K562 (cell line): ENCODE results near the gene ARHGAP26. TPM values are rescaled to one million over a fixed set of nuclear protein-coding genes. Genes with fewer than 3 reads are reported as not detected.

ENCODE experiments used
- ATAC-seq: fragments of 200-7000 bp; cut with Tn5 transposase; 3 replicates; pipeline ENCODE4 v1.9.1; 2020; ENCODE audit warnings: moderate library complexity
- BruUV-seq: library from RNA; stranded (reverse); fragments of 400-500 nt; replicated peaks from 2 replicates; lab custom pipeline; 2021; lab: Mats Ljungman, UMichigan
- CTCF ChIA-PET: fragments of 300-600 bp; formaldehyde crosslinking; extraction: SDS; loops from one replicate; lab custom pipeline; 2021; ENCODE audit warnings: low intra/inter-chr PET ratio; lab: Yijun Ruan, JAX
- POLR2A ChIA-PET: fragments of 300-600, 350-650 bp; sonication (Branson Sonifier 250); formaldehyde crosslinking; extraction: SDS; loops from one replicate; lab custom pipeline; 2021; ENCODE audit warnings: antibody characterized with exemption, inconsistent platforms; lab: Yijun Ruan, JAX
- DNase-seq, 4 experiments: peaks; one replicate each; pipeline versions ENCODE4 v3.0.0 to v3.0.0-alpha.2; 2011 to 2018; ENCODE audit warnings: low spot score in 3 of 4, mixed read lengths in 3 of 4; ENCODE audit errors: extremely low read depth in 1 of 4
- FAIRE-seq: peaks from 2 replicates; lab custom pipeline; 2011; peaks lifted over from hg19 to GRCh38; lab: Jason Lieb, UNC
- H2AFZ ChIP-seq: 2 replicates; pipeline ENCODE4 v1.6.0; 2011; ENCODE audit warnings: low read depth, low read length, control low read depth, inconsistent platforms
- H3K27ac ChIP-seq: fragments of 200-600 bp; 3 replicates; pipeline ENCODE4 v1.8.0; 2011; ENCODE audit warnings: low read depth, mild to moderate bottlenecking, control low read depth, inconsistent platforms, low read length, moderate library complexity, mixed read lengths; ENCODE audit errors: extremely low read depth
- H3K27me3 ChIP-seq, 2 experiments: fragments of 300-600 bp in 1 of 2; 2 replicates in 1 of 2; 3 replicates in 1 of 2; pipeline versions ENCODE4 v1.6.0 to v1.8.0; 2011; ENCODE audit warnings: inconsistent platforms in 2 of 2, low read length in 2 of 2, mild to moderate bottlenecking in 1 of 2, mixed read lengths in 1 of 2, moderate library complexity in 1 of 2; ENCODE audit not compliant: control insufficient read depth in 2 of 2, insufficient read depth in 2 of 2
- H3K36me3 ChIP-seq: fragments of 300-600 bp; 3 replicates; pipeline ENCODE4 v1.8.0; 2011; ENCODE audit warnings: mild to moderate bottlenecking, low read length, inconsistent platforms; ENCODE audit not compliant: control insufficient read depth, insufficient read depth
- H3K4me1 ChIP-seq, 2 experiments: fragments of 200-600 bp in 1 of 2; replicated peaks in 1 of 2; 2 replicates in 1 of 2; 3 replicates in 1 of 2; pipeline versions ENCODE4 v1.5.1 to v1.8.0; 2011; ENCODE audit warnings: inconsistent platforms in 2 of 2, low read length in 2 of 2, mild to moderate bottlenecking in 1 of 2, mixed read lengths in 1 of 2, moderate library complexity in 1 of 2; ENCODE audit not compliant: control insufficient read depth in 2 of 2, insufficient read depth in 2 of 2
- H3K4me2 ChIP-seq: 2 replicates; pipeline ENCODE4 v1.6.1; 2011; ENCODE audit warnings: low read length, control low read depth, inconsistent platforms, mixed read lengths; ENCODE audit not compliant: insufficient read depth
- H3K4me3 ChIP-seq: fragments of 200-600 bp; sonication (generic), shearing (Covaris generic); 2 replicates; pipeline ENCODE4 v1.5.1; 2016; ENCODE audit warnings: control low read depth, inconsistent platforms
- H3K79me2 ChIP-seq: fragments of 200-600 bp; 3 replicates; pipeline ENCODE4 v1.8.0; 2011; ENCODE audit warnings: low read length, inconsistent platforms; ENCODE audit not compliant: control insufficient read depth, insufficient read depth
- H3K9ac ChIP-seq, 2 experiments: 2 replicates each; pipeline versions ENCODE4 v1.6.0 to v1.6.1; 2011; ENCODE audit warnings: low read depth in 2 of 2, low read length in 2 of 2, control low read depth in 1 of 2, inconsistent platforms in 1 of 2, mild to moderate bottlenecking in 1 of 2, mixed read lengths in 1 of 2; ENCODE audit not compliant: insufficient read depth in 1 of 2
- H3K9me1 ChIP-seq: one replicate; pipeline ENCODE4 v1.6.0; 2011; ENCODE audit warnings: inconsistent platforms, mild to moderate bottlenecking, low read length, moderate library complexity; ENCODE audit not compliant: control insufficient read depth, insufficient read depth
- H3K9me3 ChIP-seq: replicated peaks from 2 replicates; pipeline ENCODE4 v1.5.1; 2011; ENCODE audit warnings: low read depth, low read length, inconsistent platforms; ENCODE audit not compliant: control insufficient read depth, insufficient read depth
- H4K20me1 ChIP-seq: replicated peaks from 2 replicates; pipeline ENCODE4 v1.6.1; 2011; ENCODE audit warnings: low read length, inconsistent platforms, mixed read lengths; ENCODE audit not compliant: control insufficient read depth, insufficient read depth
- ARNT ChIP-seq, 2 experiments: fragments of 450-650 bp; IDR thresholded peaks; 2 replicates each; pipeline ENCODE4 v1.6.1; 2016; ENCODE audit warnings: mild to moderate bottlenecking in 1 of 2
- DMBX1 ChIP-seq: fragments of 250-450 bp; sonication (Bioruptor Pico); IDR thresholded peaks from 2 replicates; pipeline ENCODE4 v1.8.0; 2022; ENCODE audit warnings: inconsistent platforms, mild to moderate bottlenecking, moderate library complexity, borderline replicate concordance
- HDAC6 ChIP-seq: IDR thresholded peaks from 2 replicates; pipeline ENCODE4 v1.6.1; 2012; ENCODE audit warnings: low read depth, mild to moderate bottlenecking, control low read depth, inconsistent platforms, low read length, moderate library complexity
- HMG20A ChIP-seq: fragments of 450-650 bp; formaldehyde crosslinking; conservative IDR thresholded peaks from 2 replicates; pipeline ENCODE4 v1.4.0; 2020; ENCODE audit warnings: mild to moderate bottlenecking, mixed read lengths
- IFI16 ChIP-seq: fragments of 250-450 bp; sonication (Bioruptor Pico); IDR thresholded peaks from 2 replicates; pipeline ENCODE4 v2.1.2; 2022; ENCODE audit warnings: mild to moderate bottlenecking, inconsistent platforms
- NCOA2 ChIP-seq, 2 experiments: fragments of 450-650 bp; IDR thresholded peaks; 2 replicates each; pipeline ENCODE4 v1.6.1; 2018; ENCODE audit warnings: mild to moderate bottlenecking in 2 of 2, moderate library complexity in 1 of 2; ENCODE audit not compliant: partially characterized antibody in 2 of 2
- TAF7 ChIP-seq: fragments of 450-650 bp; IDR thresholded peaks from 2 replicates; pipeline ENCODE4 v1.6.1; 2016; ENCODE audit warnings: missing genetic modification characterization, missing compliant biosample characterization
- THRAP3 ChIP-seq: fragments of 450-650 bp; IDR thresholded peaks from 2 replicates; pipeline ENCODE4 v1.6.1; 2016; ENCODE audit warnings: mild to moderate bottlenecking, inconsistent platforms, borderline replicate concordance
- TRIM24 ChIP-seq, 2 experiments: fragments of 450-650 bp; IDR thresholded peaks; 2 replicates each; pipeline ENCODE4 v1.6.1; 2016
- WGBS: fragments of 100-300 bp; shearing (Covaris generic); methylation state at CpG from one replicate; pipeline ENCODE4 v1.1.6; 2016; ENCODE audit warnings: low coverage, mixed read lengths; ENCODE audit not compliant: insufficient coverage; ENCODE audit errors: missing lambda C conversion rate; 5-methylcytosine and 5-hydroxymethylcytosine counted together
- in situ Hi-C: fragments of 300-500 bp; cut with MboI; formaldehyde crosslinking; loops from 4 replicates; pipeline ENCODE4 v1.15.0; 2018; ENCODE audit warnings: inconsistent platforms, mixed read lengths
- intact Hi-C: fragments of 100-400 bp; cut with micrococcal nuclease; formaldehyde crosslinking; loops from 2 replicates; pipeline ENCODE4 v1.14.2; 2022
- polyA plus RNA-seq, 8 experiments: library from polyadenylated mRNA; depleted of rRNA in 4 of 8; stranded (reverse) in 5 of 8; unstranded in 3 of 8; fragments of >200 nt; fragmentation: Nextera tagmentation in 2 of 8; fragmentation: Illumina TruSeq in 1 of 8; extraction: Ambion mirVana in 2 of 8; extraction: Trizol in 1 of 8; gene quantifications; 2 replicates each; pipeline versions ENCODE4 v1.2.1 to v1.2.3, GENCODE V29; 2011 to 2014; ENCODE audit warnings: inconsistent platforms in 1 of 8, missing spikeins in 1 of 8
- total RNA-seq, 7 experiments: library from RNA; depleted of rRNA in 6 of 7; stranded (reverse); fragments of >200 nt in 6 of 7; fragmentation: Illumina TruSeq in 2 of 7; extraction: Trizol in 2 of 7; gene quantifications; 2 replicates each; pipeline versions ENCODE4 v1.2.1 to v1.2.3, GENCODE V29; 2011 to 2021; ENCODE audit warnings: low replicate concordance in 1 of 7
- TF ChIP-seq, protein P1 (sequence below): sonication (generic); formaldehyde crosslinking; IDR thresholded peaks from 2 replicates; pipeline ENCODE4 v1.8.0; 2022; ENCODE audit warnings: mild to moderate bottlenecking, missing genetic modification reagents
- TF ChIP-seq, protein P2 (sequence below): fragments of 250-450 bp; sonication (Bioruptor Pico); IDR thresholded peaks from 2 replicates; pipeline ENCODE4 v1.8.0; 2021; ENCODE audit warnings: moderate library complexity, mild to moderate bottlenecking, inconsistent platforms

The ARHGAP26 gene
- total and polyA plus RNA-seq, 9 of the 15 experiments (the other 6 are each of a cell fraction or from before 2014, with no cell fraction given), result 0.13 to 1.1 (median 0.55) TPM

DNA sequence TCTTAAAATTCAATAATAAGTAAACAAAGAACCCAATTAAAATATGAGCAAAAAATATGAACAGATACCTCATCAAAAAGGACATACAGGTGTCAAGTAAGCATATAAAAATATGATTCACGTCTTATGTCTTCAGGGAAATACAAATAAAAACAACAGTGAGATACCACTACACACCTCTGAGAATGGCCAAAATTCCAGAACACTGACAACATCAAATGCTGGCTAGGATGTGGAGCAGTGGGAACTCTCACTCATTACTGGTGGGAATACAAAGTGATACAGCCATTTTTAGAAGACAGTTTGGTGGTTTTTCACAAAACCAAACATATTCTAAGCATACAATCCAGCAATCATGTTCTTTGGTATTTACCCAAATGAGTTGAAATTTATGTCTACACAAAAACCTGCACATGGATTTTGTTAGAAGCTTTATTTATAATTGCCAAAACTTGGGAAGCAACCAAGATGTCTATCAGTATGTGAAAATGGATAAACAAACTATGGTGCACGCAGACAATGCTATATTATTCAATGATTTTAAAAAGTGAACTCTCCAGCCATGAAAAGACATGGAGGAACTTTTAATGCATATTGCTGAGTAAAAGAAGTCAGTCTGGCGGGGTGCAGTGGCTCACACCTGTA lies 381.0 kb downstream of the ARHGAP26 start:
- FAIRE-seq, result no peak
- no peak for ATAC-seq
- Histone ChIP-seq H3K36me3 (no peaks in the 10 kb centered on the region), H3K27me3 (no peaks in the 10 kb centered on the region; a peak in 2 of 5 replicates), H3K27ac (no peak overlapping the region), H3K79me2 (no peaks in the 10 kb centered on the region), H3K9me1 (no peaks in the 10 kb centered on the region), H3K4me3 (no peak overlapping the region), H2AFZ (no peak overlapping the region), H3K4me2 (no peak overlapping the region), H3K4me1 (no peaks in the 10 kb centered on the region; a peak in 2 of 5 replicates), H3K9me3 (no peaks in the 10 kb centered on the region), H4K20me1 (no peaks in the 10 kb centered on the region), H3K9ac (no peak overlapping the region)
- DNase-seq, result no peak
- no TSS peak for BruUV-seq
- POLR2A ChIA-PET, result no interaction called here
- 19% methylated on average over 3 of the region's 3 CpGs for WGBS
- intact Hi-C loops (no loop called here), in situ Hi-C loops (no loop called here)
- CTCF ChIA-PET, result no interaction called here
- no peak for TF ChIP-seq HMG20A (CRISPR knock-in tag)
- no peak for TF ChIP-seq NCOA2 (IDR thresholded peaks at IDR 0.05; ENCODE audit: partially characterized antibody in 2 of 2)
- TF ChIP-seq THRAP3, result no peak
- TF ChIP-seq IFI16 (CRISPR knock-in tag), result no peak
- TF ChIP-seq, protein P1, sequence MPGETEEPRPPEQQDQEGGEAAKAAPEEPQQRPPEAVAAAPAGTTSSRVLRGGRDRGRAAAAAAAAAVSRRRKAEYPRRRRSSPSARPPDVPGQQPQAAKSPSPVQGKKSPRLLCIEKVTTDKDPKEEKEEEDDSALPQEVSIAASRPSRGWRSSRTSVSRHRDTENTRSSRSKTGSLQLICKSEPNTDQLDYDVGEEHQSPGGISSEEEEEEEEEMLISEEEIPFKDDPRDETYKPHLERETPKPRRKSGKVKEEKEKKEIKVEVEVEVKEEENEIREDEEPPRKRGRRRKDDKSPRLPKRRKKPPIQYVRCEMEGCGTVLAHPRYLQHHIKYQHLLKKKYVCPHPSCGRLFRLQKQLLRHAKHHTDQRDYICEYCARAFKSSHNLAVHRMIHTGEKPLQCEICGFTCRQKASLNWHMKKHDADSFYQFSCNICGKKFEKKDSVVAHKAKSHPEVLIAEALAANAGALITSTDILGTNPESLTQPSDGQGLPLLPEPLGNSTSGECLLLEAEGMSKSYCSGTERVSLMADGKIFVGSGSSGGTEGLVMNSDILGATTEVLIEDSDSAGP, result no peak
- TF ChIP-seq, protein P2, sequence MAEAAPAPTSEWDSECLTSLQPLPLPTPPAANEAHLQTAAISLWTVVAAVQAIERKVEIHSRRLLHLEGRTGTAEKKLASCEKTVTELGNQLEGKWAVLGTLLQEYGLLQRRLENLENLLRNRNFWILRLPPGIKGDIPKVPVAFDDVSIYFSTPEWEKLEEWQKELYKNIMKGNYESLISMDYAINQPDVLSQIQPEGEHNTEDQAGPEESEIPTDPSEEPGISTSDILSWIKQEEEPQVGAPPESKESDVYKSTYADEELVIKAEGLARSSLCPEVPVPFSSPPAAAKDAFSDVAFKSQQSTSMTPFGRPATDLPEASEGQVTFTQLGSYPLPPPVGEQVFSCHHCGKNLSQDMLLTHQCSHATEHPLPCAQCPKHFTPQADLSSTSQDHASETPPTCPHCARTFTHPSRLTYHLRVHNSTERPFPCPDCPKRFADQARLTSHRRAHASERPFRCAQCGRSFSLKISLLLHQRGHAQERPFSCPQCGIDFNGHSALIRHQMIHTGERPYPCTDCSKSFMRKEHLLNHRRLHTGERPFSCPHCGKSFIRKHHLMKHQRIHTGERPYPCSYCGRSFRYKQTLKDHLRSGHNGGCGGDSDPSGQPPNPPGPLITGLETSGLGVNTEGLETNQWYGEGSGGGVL (CRISPR knock-in tag), result no peak
- TF ChIP-seq TRIM24 (IDR thresholded peaks at IDR 0.05), result no peak
- no peak for TF ChIP-seq HDAC6
- TF ChIP-seq DMBX1 (CRISPR knock-in tag), result no peak
- no peak for TF ChIP-seq ARNT (IDR thresholded peaks at IDR 0.05)
- TF ChIP-seq TAF7 (tag), result no peak
